IMR-90 (cell line): ENCODE measurements around the gene DCAKD. TPM values are rescaled to one million over a fixed set of nuclear protein-coding genes. Genes with fewer than 3 reads are reported as not detected.
A peak's percentile ranks its signal among the peaks of the same experiment; 100 is the strongest.

Experiments used
- ATAC-seq: fragments of 200-7000 bp; cut with Tn5 transposase; 2 replicates; pipeline ENCODE4 v1.9.1; 2020; ENCODE audit warnings: low read depth, mild to moderate bottlenecking, moderate library complexity
- BruUV-seq: library from RNA; stranded (reverse); fragments of 400-500 nt; replicated peaks from 2 replicates; lab custom pipeline; 2021; lab: Mats Ljungman, UMichigan
- CTCF ChIA-PET: fragments of 300-600 bp; formaldehyde crosslinking; extraction: SDS; loops from one replicate; lab custom pipeline; 2021; ENCODE audit warnings: antibody characterized with exemption; lab: Yijun Ruan, JAX
- POLR2A ChIA-PET: fragments of 300-600 bp; sonication (Branson Sonifier 250); formaldehyde crosslinking; loops from one replicate; lab custom pipeline; 2022; ENCODE audit warnings: antibody characterized with exemption; ENCODE audit not compliant: unreplicated experiment; lab: Charles Lee
- DNase-seq: peaks from one replicate; pipeline ENCODE4 v3.0.0; 2013
- H2AFZ ChIP-seq: replicated peaks from 2 replicates; pipeline ENCODE3; 2013; ENCODE audit warnings: low read length, mild to moderate bottlenecking; ENCODE audit not compliant: poor library complexity
- H2AK5ac ChIP-seq: 2 replicates; pipeline ENCODE4 v1.6.1; 2013; ENCODE audit warnings: low read depth, low read length, inconsistent platforms
- H2AK9ac ChIP-seq: replicated peaks from 2 replicates; pipeline ENCODE3; 2013; ENCODE audit warnings: mild to moderate bottlenecking, low read depth, low read length, moderate library complexity; ENCODE audit not compliant: poor library complexity
- H2BK120ac ChIP-seq: 2 replicates; pipeline ENCODE4 v1.6.1; 2013; ENCODE audit warnings: low read depth, low read length, inconsistent platforms
- H2BK15ac ChIP-seq: 3 replicates; pipeline ENCODE4 v1.6.1; 2013; ENCODE audit warnings: low read depth, low read length, inconsistent platforms
- H2BK20ac ChIP-seq: 2 replicates; pipeline ENCODE4 v1.6.1; 2013; ENCODE audit warnings: low read depth, mild to moderate bottlenecking, inconsistent platforms, low read length, moderate library complexity
- H2BK5ac ChIP-seq: 2 replicates; pipeline ENCODE4 v1.6.1; 2013; ENCODE audit warnings: mild to moderate bottlenecking, low read depth, low read length, inconsistent platforms; ENCODE audit not compliant: poor library complexity, severe bottlenecking
- H3K14ac ChIP-seq: replicated peaks from 2 replicates; pipeline ENCODE4 v1.6.1; 2013; ENCODE audit warnings: low read depth, low read length, inconsistent platforms
- H3K18ac ChIP-seq: 2 replicates; pipeline ENCODE4 v1.6.1; 2013; ENCODE audit warnings: low read depth, low read length, control low read depth
- H3K23ac ChIP-seq: 2 replicates; pipeline ENCODE4 v1.6.1; 2013; ENCODE audit warnings: low read depth, low read length, inconsistent platforms
- H3K27ac ChIP-seq: 2 replicates; pipeline ENCODE4 v1.5.1; 2013; ENCODE audit warnings: mild to moderate bottlenecking, control low read depth, low read length; ENCODE audit not compliant: insufficient read depth
- H3K27me3 ChIP-seq: 2 replicates; pipeline ENCODE4 v1.6.1; 2013; ENCODE audit warnings: low read length; ENCODE audit not compliant: control insufficient read depth, insufficient read depth
- H3K36me3 ChIP-seq: 2 replicates; pipeline ENCODE4 v1.6.1; 2013; ENCODE audit warnings: low read length, mixed read lengths; ENCODE audit not compliant: control insufficient read depth, insufficient read depth
- H3K4ac ChIP-seq: 2 replicates; pipeline ENCODE4 v1.6.1; 2013; ENCODE audit warnings: low read depth, low read length, inconsistent platforms
- H3K4me1 ChIP-seq: 2 replicates; pipeline ENCODE4 v1.6.1; 2013; ENCODE audit warnings: low read length, mixed read lengths; ENCODE audit not compliant: control insufficient read depth, insufficient read depth
- H3K4me2 ChIP-seq: 2 replicates; pipeline ENCODE4 v1.6.1; 2013; ENCODE audit warnings: low read depth, mild to moderate bottlenecking, control low read depth, low read length, moderate library complexity
- H3K4me3 ChIP-seq: 2 replicates; pipeline ENCODE4 v1.5.1; 2013; ENCODE audit warnings: low read depth, mild to moderate bottlenecking, control low read depth, low read length, moderate library complexity; ENCODE audit not compliant: insufficient read depth
- H3K56ac ChIP-seq: 2 replicates; pipeline ENCODE4 v1.6.1; 2013; ENCODE audit warnings: low read length, inconsistent platforms; ENCODE audit not compliant: insufficient read depth; ENCODE audit errors: extremely low read depth
- H3K79me1 ChIP-seq, 2 experiments: 2 replicates each; pipeline ENCODE4 v1.6.1; 2013; ENCODE audit warnings: low read length in 2 of 2, inconsistent platforms in 1 of 2, low read depth in 1 of 2
- H3K9ac ChIP-seq: 2 replicates; pipeline ENCODE4 v1.6.1; 2013; ENCODE audit warnings: low read depth, low read length, control low read depth
- H3K9me1 ChIP-seq: 2 replicates; pipeline ENCODE4 v1.6.1; 2013; ENCODE audit warnings: low read length, inconsistent platforms; ENCODE audit not compliant: insufficient read depth
- H3K9me3 ChIP-seq: 2 replicates; pipeline ENCODE4 v1.6.1; 2013; ENCODE audit warnings: low read length; ENCODE audit not compliant: control insufficient read depth, insufficient read depth
- H4K20me1 ChIP-seq: 2 replicates; pipeline ENCODE4 v1.6.1; 2013; ENCODE audit warnings: low read length, inconsistent platforms; ENCODE audit not compliant: insufficient read depth
- H4K5ac ChIP-seq: 2 replicates; pipeline ENCODE4 v1.6.1; 2013; ENCODE audit warnings: mild to moderate bottlenecking, low read depth, low read length, control low read depth
- H4K8ac ChIP-seq, 2 experiments: 2 replicates each; pipeline ENCODE4 v1.6.1; 2013; ENCODE audit warnings: low read depth in 2 of 2, low read length in 2 of 2, control low read depth in 1 of 2, inconsistent platforms in 1 of 2
- H4K91ac ChIP-seq: 2 replicates; pipeline ENCODE4 v1.6.1; 2013; ENCODE audit warnings: low read depth, low read length, inconsistent platforms; ENCODE audit not compliant: insufficient read depth
- BHLHE40 ChIP-seq: fragments of 150-350 bp; IDR thresholded peaks from 2 replicates; pipeline ENCODE4 v1.6.1; 2016; ENCODE audit warnings: mild to moderate bottlenecking, low read depth, low read length
- CEBPB ChIP-seq: IDR thresholded peaks from 2 replicates; pipeline ENCODE4 v1.6.1; 2012; ENCODE audit warnings: low read depth, low read length, improper control_type of control experiment
- FOS ChIP-seq: fragments of 150-350 bp; IDR thresholded peaks from 2 replicates; pipeline ENCODE4 v1.6.1; 2016; ENCODE audit warnings: low read depth, low read length
- MAFK ChIP-seq: IDR thresholded peaks from 2 replicates; pipeline ENCODE4 v1.6.1; 2012; ENCODE audit warnings: low read depth, low read length, improper control_type of control experiment
- MAZ ChIP-seq: IDR thresholded peaks from 2 replicates; pipeline ENCODE4 v1.6.1; 2012; ENCODE audit warnings: low read depth, mild to moderate bottlenecking, low read length, improper control_type of control experiment, moderate library complexity, borderline replicate concordance
- MXI1 ChIP-seq: IDR thresholded peaks from 2 replicates; pipeline ENCODE4 v1.6.1; 2012; ENCODE audit warnings: low read depth, mild to moderate bottlenecking, low read length, moderate library complexity, borderline replicate concordance
- NFE2L2 ChIP-seq: fragments of 150-350 bp; IDR thresholded peaks from 2 replicates; pipeline ENCODE4 v1.6.1; 2016; ENCODE audit warnings: low read depth, mild to moderate bottlenecking, low read length
- POLR2A ChIP-seq: IDR thresholded peaks from 2 replicates; pipeline ENCODE4 v1.6.1; 2012; ENCODE audit warnings: mild to moderate bottlenecking, low read depth, low read length
- RCOR1 ChIP-seq: IDR thresholded peaks from 2 replicates; pipeline ENCODE4 v1.6.1; 2012; ENCODE audit warnings: mild to moderate bottlenecking, low read length, improper control_type of control experiment; ENCODE audit not compliant: insufficient replicate concordance
- SMC3 ChIP-seq: fragments of 150-350 bp; IDR thresholded peaks from 2 replicates; pipeline ENCODE4 v1.6.1; 2016; ENCODE audit warnings: low read depth, mild to moderate bottlenecking, antibody characterized with exemption, low read length, moderate library complexity
- WGBS, 2 experiments: methylation state at CpG; one replicate each; pipeline versions ENCODE4 v1.1.5 to v1.1.7; 2013; ENCODE audit warnings: missing lambda C conversion rate in 2 of 2; ENCODE audit not compliant: insufficient read length in 1 of 2; ENCODE audit errors: extremely low coverage in 2 of 2; 5-methylcytosine and 5-hydroxymethylcytosine counted together
- dilution Hi-C: fragments of 300-500 bp; cut with HindIII; formaldehyde crosslinking; loops from one replicate; pipeline ENCODE4 v1.14.3; 2018; ENCODE audit warnings: low sequenced_read_pairs; ENCODE audit not compliant: unreplicated experiment
- in situ Hi-C: fragments of 300-500 bp; cut with MboI; formaldehyde crosslinking; loops from 3 replicates; pipeline ENCODE4 v1.14.3; 2019; ENCODE audit warnings: low sequenced_read_pairs, inconsistent platforms, mixed read lengths
- intact Hi-C: fragments of 100-400 bp; cut with micrococcal nuclease; formaldehyde crosslinking; loops from 2 replicates; pipeline ENCODE4 v1.10.0; 2022
- polyA plus RNA-seq, 3 experiments: library from polyadenylated mRNA; depleted of rRNA; stranded (reverse); fragments of >200 nt; gene quantifications; 2 replicates each; pipeline ENCODE4 v1.2.3, GENCODE V29; 2012; ENCODE audit warnings: low replicate concordance in 1 of 3
- total RNA-seq: library from RNA; depleted of rRNA; stranded (reverse); fragments of >200 nt; gene quantifications from 2 replicates; pipeline ENCODE4 v1.2.3, GENCODE V29; 2012
- TF ChIP-seq, protein P1 (sequence below): fragments of 150-350 bp; IDR thresholded peaks from 2 replicates; pipeline ENCODE4 v1.6.1; 2016; ENCODE audit warnings: low read depth, mild to moderate bottlenecking, low read length, moderate library complexity, borderline replicate concordance
- TF ChIP-seq, protein P2 (sequence below): conservative IDR thresholded peaks from 2 replicates; pipeline ENCODE4 v1.5.1; 2012; ENCODE audit warnings: mild to moderate bottlenecking, low read depth, low read length, improper control_type of control experiment

The DCAKD gene
- total and polyA plus RNA-seq, 2 of the 4 experiments (the other 2 are of a cell fraction) = 31.3 to 47.9 TPM

DNA sequence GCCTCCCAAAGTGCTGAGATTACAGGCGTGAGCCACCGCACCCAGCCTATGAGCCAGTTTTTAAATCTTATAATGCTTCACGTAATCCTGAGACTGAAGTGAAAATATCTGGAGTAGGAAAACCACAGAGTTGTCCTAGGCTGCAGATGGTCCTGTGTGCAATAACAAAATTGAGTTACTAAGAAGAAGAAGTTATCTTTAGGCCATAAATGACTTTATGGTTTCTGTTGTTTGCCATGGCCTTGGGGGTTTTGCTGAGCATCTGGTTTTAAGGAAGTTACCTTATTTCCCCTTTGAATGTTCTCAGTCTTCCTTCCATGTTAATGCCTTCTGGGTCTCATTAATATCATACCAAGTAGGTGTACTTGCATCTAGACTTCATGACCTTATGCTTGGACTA, 26.2 kb upstream of the DCAKD start:
- Histone ChIP-seq H3K56ac (no peak overlapping the region), H2BK15ac (no peak overlapping the region), H4K8ac (no peak overlapping the region), H3K4me1 (peaks cover 25% of the 10 kb centered on the region), H3K9me3 (no peaks in the 10 kb centered on the region), H4K20me1 (no peaks in the 10 kb centered on the region), H3K27ac (no peak overlapping the region; the same call in 1 of the 2 replicates), H3K36me3 (peaks cover 33% of the 10 kb centered on the region), H3K23ac (no peak overlapping the region), H3K9ac (no peak overlapping the region), H2BK120ac (no peak overlapping the region), H2AK5ac (no peak overlapping the region), H3K27me3 (no peaks in the 10 kb centered on the region), H2AFZ (no peak overlapping the region), H3K9me1 (peaks cover 12% of the 10 kb centered on the region), H3K14ac (no peak overlapping the region), H3K79me1 (peaks cover 33 to 74% of the 10 kb centered on the region in 2 experiments), H2AK9ac (no peak overlapping the region), H3K4ac (no peak overlapping the region), H2BK20ac (no peak overlapping the region), H3K4me2 (no peak overlapping the region), H4K91ac (no peak overlapping the region), H3K18ac (no peak overlapping the region), H4K5ac (no peak overlapping the region), H3K4me3 (no peak overlapping the region), H2BK5ac (peak overlapping the region; percentile 0)
- CTCF ChIA-PET = no interaction called here
- in situ Hi-C loops (no loop called here), dilution Hi-C loops (no loop called here), intact Hi-C loops (no loop called here)
- BruUV-seq = no TSS peak
- ATAC-seq = no peak
- TF ChIP-seq, protein P1, sequence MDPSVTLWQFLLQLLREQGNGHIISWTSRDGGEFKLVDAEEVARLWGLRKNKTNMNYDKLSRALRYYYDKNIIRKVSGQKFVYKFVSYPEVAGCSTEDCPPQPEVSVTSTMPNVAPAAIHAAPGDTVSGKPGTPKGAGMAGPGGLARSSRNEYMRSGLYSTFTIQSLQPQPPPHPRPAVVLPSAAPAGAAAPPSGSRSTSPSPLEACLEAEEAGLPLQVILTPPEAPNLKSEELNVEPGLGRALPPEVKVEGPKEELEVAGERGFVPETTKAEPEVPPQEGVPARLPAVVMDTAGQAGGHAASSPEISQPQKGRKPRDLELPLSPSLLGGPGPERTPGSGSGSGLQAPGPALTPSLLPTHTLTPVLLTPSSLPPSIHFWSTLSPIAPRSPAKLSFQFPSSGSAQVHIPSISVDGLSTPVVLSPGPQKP = no peak
- TF ChIP-seq CEBPB (no peak), NFE2L2 (no peak), MXI1 (no peak), RCOR1 (no peak), SMC3 (no peak), BHLHE40 (no peak), POLR2A (no peak), MAFK (no peak), FOS (no peak), MAZ (no peak)
- TF ChIP-seq, protein P2, sequence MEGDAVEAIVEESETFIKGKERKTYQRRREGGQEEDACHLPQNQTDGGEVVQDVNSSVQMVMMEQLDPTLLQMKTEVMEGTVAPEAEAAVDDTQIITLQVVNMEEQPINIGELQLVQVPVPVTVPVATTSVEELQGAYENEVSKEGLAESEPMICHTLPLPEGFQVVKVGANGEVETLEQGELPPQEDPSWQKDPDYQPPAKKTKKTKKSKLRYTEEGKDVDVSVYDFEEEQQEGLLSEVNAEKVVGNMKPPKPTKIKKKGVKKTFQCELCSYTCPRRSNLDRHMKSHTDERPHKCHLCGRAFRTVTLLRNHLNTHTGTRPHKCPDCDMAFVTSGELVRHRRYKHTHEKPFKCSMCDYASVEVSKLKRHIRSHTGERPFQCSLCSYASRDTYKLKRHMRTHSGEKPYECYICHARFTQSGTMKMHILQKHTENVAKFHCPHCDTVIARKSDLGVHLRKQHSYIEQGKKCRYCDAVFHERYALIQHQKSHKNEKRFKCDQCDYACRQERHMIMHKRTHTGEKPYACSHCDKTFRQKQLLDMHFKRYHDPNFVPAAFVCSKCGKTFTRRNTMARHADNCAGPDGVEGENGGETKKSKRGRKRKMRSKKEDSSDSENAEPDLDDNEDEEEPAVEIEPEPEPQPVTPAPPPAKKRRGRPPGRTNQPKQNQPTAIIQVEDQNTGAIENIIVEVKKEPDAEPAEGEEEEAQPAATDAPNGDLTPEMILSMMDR = no peak
- DNase-seq = no peak
- POLR2A ChIA-PET = no interaction called here
- no CpG with 5 or more reads among the region's 3 CpGs for WGBS, 2 experiments
